Activated CD4-positive, alpha-beta T cell treated with anti-CD3 and anti-CD28 coated beads, Interleukin-10, Interleukin-2, amounts not matched to agents 100 ng/mL and 50 ng/mL, durations not matched to agents 16 hours and 8 hours (primary cell): ENCODE measurements around the gene DDX60.

Source experiments
- DNase-seq: peaks from one replicate; pipeline ENCODE4 v3.0.0-alpha.2; 2020

Gene DDX60

DNA sequence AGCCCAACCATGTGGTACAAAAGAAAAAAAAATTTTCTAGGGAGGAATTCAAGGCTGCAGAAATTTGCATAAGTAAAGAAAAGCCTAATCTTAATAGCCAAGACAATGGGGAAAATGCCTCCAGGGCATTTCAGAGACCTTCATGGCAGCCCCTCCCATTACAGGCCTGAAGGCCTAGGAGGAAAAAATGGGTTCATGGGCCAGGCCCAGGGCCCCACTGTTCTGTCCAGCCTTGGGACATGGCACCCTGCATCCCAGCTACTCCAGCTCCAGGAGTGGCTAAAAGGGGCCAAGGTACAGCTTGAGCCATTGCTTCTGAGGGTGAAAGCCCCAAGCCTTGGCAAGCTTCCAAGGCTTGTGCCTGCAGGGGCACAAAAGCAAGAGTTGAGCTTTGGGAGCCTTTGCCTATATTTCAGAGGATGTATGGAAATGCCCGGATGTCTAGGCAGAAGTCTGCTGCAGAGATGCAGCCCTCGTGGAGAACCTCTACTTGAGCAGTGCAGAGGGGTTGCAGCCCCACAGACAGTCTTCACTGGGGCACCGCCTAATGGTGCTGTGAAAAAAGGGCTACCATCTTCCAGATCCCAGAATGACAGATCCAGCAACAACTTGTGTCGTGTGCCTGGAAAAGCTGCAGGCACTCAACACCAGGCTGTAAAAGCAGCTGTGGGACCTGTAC lies 115.2 kb downstream of the DDX60 start:
- no peak for DNase-seq

DNA sequence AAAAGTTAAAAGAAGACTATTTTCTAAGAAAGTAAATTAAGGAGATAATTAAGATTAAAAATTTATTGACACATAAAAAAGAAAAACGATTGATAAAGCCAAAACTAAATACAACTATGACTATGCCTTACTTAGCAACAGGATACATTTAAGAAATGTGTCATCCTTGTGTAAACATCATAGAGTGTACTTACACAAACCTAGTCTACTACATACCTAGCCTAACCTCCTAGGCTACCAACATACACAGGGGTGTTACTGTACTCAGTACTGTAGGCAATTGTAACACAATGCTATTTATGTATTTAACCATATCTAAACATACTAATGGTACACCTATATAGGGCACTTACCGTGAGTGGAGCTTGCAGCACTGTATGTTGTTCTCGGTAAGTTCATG lies 117.9 kb downstream of the DDX60 start:
- DNase-seq: no peak

DNA sequence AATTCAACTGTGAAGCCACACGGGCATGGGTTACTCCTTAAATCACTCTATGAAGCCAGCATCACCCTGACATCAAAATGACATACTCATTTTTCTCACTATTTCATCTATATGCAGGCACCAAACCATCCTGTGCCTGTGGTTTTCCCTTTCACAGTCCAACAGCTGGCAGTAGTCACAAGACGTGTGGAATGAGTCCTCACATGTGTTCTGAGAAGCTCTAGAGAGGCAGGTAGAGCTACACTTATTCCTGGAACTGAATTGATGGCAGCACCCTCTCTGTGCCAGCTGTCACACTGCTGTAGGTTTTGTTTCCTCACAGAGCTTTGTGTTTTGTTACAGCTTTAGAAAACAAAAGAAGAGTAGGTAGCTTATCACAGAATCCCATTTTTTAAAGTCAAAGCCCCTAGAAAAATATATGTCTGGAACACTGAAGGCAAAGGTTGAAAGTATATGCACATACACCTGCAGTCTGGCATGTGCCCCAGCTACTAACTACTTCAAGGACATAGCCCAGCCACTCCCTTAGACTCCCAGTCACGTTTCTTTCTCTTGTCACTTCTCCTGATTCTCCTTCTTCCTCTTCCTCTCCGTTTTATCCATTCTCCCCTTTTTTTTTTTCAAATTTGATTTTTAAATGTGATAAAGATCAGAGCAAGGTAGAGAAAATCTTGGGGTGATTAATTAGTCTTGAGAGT lies 119.1 kb downstream of the DDX60 start:
- peak; percentile 58 for DNase-seq

DNA sequence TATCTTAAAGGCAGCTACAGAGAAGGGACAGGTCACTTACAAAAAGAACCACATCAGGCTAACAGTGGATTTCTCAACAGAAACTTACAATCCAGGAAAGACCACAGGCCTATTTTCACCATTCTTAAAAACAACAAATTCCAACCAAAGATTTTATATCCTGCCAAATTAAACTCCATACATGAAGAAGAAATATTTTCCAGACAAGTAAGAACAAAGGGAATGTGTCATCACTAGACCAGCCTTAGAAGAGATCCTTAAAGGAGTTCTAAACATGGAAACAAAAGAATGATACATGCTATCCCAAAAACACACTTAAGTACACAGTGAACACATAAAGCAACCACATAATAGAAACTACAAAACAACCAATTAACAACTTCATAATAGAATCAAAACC lies 120.6 kb downstream of the DDX60 start:
- no peak for DNase-seq

DNA sequence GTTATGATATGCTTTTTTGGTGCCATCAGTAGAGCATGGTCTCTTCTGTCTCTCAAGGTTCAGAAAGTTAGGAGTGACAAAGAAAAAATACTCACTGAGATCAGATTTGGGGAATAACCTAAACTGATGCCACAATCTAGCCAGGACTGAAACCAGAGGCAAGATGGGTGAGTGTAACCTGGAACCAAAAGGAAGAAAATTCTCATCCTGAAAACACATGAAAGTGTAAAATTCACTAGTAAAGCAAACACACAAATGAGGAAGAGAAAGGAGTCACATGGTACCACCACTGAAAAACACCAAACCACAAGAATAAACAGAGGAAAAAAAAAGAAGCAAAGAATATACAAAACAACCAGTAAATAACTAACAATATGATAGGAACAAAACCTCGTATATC lies 129.8 kb downstream of the DDX60 start:
- no peak for DNase-seq

DNA sequence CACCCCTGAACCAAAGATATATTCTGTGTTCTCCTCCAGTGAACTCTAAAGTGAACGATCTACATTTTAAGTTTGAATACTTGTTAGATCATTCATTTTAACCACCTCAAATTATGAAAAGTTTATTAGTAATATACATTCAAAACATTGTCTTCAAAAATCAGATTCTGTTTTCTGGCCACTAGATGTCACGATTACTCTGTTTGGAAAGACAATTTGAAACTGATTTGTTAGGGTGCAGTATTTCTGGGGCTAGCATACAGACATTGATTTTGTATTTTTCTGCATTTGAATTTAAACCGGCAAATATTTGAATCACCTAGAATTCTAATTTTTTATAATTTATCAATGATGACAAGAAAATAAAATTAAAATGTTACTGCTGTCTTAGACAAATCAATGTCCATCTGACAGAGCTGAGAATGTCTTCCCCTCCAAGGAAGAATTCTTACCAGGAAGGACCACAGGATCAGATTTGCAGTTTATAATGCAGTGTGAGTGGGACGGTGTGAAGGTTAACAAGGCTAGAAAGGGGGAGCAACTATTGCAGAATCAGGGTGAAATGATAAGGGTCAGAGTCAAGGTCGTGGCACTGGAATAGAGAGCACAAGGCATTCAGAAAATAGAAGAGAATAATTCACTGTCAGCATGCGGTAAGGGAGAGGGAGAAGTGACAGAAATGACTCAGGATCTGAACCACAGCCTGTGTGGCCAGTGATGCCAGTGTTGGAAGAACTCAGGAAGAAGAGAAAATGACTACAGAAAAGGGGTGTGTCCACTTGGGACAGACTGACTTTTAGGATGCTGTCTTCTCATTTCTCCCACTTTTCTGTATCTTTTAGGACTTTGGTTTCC lies 134.6 kb downstream of the DDX60 start:
- DNase-seq: peak; percentile 26

DNA sequence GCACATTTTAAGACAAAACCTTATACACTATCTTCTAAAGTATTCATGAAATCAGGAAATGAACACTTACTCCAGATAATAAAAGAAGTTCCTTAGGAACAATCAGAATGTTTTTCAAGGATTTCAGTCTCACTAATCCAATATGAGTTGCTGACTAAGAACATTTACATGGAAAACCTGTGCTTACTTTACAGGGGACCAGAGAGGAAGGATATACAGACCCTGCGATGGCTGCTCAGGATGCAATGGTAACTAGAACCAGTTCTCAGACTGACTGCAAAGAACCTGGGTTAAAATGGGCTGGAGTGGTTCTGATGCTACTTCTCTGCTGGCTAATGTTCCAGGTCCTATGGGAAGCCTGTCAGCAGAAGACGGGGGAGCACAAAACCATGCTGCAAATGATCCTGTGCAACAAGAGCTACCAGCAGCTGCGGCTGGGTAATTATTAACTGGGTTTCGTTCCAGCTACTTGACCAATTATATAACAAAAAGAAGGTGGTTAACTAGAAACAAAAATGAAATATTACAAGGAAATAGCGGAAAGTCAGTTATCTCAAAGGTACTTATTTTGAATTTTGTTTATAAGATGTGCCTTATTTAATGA lies 140.9 kb downstream of the DDX60 start:
- DNase-seq: no peak

DNA sequence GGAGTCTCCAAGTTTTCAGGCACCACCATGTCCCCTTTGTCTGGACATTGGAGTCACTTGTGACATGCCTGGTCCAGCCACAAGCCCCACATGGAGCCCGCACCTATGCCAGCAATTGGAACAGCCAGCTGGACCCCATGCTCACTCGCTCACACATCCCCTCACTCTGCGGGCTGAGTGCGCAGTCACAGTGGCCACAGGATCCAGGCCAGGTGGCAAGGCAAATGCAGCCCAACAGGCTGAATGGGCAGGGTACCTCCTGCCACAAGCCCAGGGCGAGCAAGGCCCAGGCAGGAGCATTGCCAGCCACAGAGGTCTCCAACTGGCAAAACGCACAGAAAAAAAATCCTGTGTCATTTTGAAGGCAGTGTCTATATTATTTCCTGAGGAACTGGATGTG lies 144.2 kb downstream of the DDX60 start:
- no peak for DNase-seq

DNA sequence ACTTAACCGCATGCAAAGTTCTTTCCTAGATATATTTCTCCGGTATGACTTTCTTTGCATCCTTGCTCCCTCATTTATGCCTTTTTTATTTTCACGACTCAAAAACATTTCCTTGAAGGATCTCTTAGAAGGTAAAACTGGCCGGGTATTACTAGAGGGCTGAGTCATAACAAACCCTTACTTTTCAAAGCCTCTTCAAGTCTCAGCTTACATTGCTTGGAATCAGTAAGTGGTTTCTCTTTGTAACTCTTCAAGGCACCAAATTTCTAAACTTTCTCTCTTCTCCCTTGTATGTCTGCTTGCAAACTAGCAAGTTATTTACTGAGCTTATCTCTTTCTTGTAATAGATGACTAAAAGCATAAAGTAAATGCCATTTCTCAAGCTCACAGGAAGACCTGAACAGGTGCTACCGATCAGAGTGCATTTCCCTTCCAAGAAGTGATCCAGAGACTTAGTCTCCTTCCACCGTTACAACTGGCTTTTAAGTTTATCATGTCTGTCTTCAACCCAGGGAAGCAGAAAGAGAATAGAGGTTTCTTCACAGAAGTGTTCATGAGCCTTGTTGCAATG lies 150.8 kb downstream of the DDX60 start:
- DNase-seq: peak; percentile 58
